NCI-H187 (cell line): ENCODE measurements around the gene PPP2R5E.
"Not testable (repeated sequence)": the region's sequence is repeated elsewhere in the genome, so short reads cannot be mapped to it uniquely, and the experiment has no call there.

Experiments used
- DNase-seq, 2 experiments: peaks; one replicate each; lab custom pipeline; 2025; lab: John Stamatoyannopoulos, UW

PPP2R5E gene

GRCh38 chr14:63543000-63543825 lies at the start of gene PPP2R5E:
Gene PPP2R5E (minus strand): TSS chr14:63543377. CDS start chr14:63539685, 3,692 bp downstream.
- peak; percentile 96 to 97 for DNase-seq

GRCh38 chr14:63583046-63583445 lies 39.9 kb upstream of the PPP2R5E start:
- not testable (repeated sequence) for DNase-seq

GRCh38 chr14:63581491-63581890 lies 38.3 kb upstream of the PPP2R5E start:
- DNase-seq: no peak

- DNase-seq: no peak
These were observed 35.1 kb upstream of the PPP2R5E start for GRCh38 chr14:63578300-63578699.

GRCh38 chr14:63573581-63573980 lies 30.4 kb upstream of the PPP2R5E start:
- DNase-seq: no peak

GRCh38 chr14:63565448-63565847 lies 22.3 kb upstream of the PPP2R5E start:
- DNase-seq: no peak

- no peak for DNase-seq
These were observed 21.1 kb upstream of the PPP2R5E start for GRCh38 chr14:63564318-63564717.

- DNase-seq: no peak
These were observed 20.3 kb upstream of the PPP2R5E start for GRCh38 chr14:63563370-63564026.

- no peak for DNase-seq
These were observed 19.2 kb upstream of the PPP2R5E start for GRCh38 chr14:63562405-63562804.

- no peak for DNase-seq
These were observed 12.4 kb upstream of the PPP2R5E start for GRCh38 chr14:63555572-63555971.

- DNase-seq: no peak
These were observed 8.2 kb upstream of the PPP2R5E start for GRCh38 chr14:63551332-63551731.

GRCh38 chr14:63547798-63548335 lies 4.7 kb upstream of the PPP2R5E start:
- no peak for DNase-seq

GRCh38 chr14:63545431-63545830 lies 2.3 kb upstream of the PPP2R5E start:
- DNase-seq: no peak

GRCh38 chr14:63544591-63545299 lies 1.6 kb upstream of the PPP2R5E start:
- DNase-seq: no peak

- DNase-seq: no peak
These were observed 739 bp upstream of the PPP2R5E start for GRCh38 chr14:63543826-63544406.

GRCh38 chr14:63542231-63542999 lies 762 bp downstream of the PPP2R5E start:
- no peak for DNase-seq

GRCh38 chr14:63535918-63536317 lies 7.3 kb downstream of the PPP2R5E start:
- DNase-seq: no peak

GRCh38 chr14:63533474-63533873 lies 9.7 kb downstream of the PPP2R5E start:
- DNase-seq: no peak

- DNase-seq: peak in 1 of 2 experiments; percentile 10
These were observed 18.5 kb downstream of the PPP2R5E start for GRCh38 chr14:63524537-63525155.

GRCh38 chr14:63523735-63524426 lies 19.3 kb downstream of the PPP2R5E start:
- DNase-seq: no peak
